Right atrium auricular region (tissue), 2 donors: ENCODE measurements around the gene SCAP. TPM values are rescaled to one million over a fixed set of nuclear protein-coding genes. Genes with fewer than 3 reads are reported as not detected.

Experiments used
- DNase-seq: peaks from one replicate; pipeline ENCODE4 v3.0.0-alpha.2; 2019; ENCODE audit warnings: low spot score
- H3K27ac ChIP-seq, 2 donors: fragments of 200-600 bp; sonication (generic); 1 replicate in 1 of 2; 2 replicates in 1 of 2; pipeline ENCODE4 v1.5.1; 2016 to 2019
- H3K27me3 ChIP-seq, 2 donors: fragments of 200-600 bp; sonication (generic); one replicate each; pipeline versions ENCODE4 v1.5.1 to v1.6.0; 2017 to 2019
- H3K36me3 ChIP-seq: fragments of 200-600 bp; sonication (generic); one replicate; pipeline ENCODE4 v1.5.1; 2016
- H3K4me1 ChIP-seq, 2 donors: fragments of 200-600 bp; sonication (generic); one replicate each; pipeline versions ENCODE4 v1.5.1 to v1.6.0; 2017 to 2019
- H3K4me3 ChIP-seq, 2 donors: fragments of 200-600 bp; sonication (generic); 1 replicate in 1 of 2; 2 replicates in 1 of 2; pipeline ENCODE4 v1.5.1; 2017 to 2019; ENCODE audit warnings: mild to moderate bottlenecking in 1 of 2, moderate library complexity in 1 of 2
- H3K9me3 ChIP-seq, 2 donors: fragments of 200-600 bp; sonication (generic); one replicate each; pipeline ENCODE4 v1.5.1; 2019
- CTCF ChIP-seq, 2 donors: fragments of 200-600 bp; sonication (generic); IDR thresholded peaks; one replicate each; pipeline ENCODE4 v1.5.1; 2019; ENCODE audit warnings: antibody characterized with exemption in 2 of 2
- total RNA-seq, 2 donors: library from RNA; depleted of rRNA; stranded (reverse); fragments of >200 nt; gene quantifications; one replicate each; pipeline ENCODE4 v1.1.0, GENCODE V29; 2016

Gene SCAP
- total RNA-seq, 2 donors from 2014 or later: 46.5 to 57.3 TPM

- Histone ChIP-seq H3K4me1 (no peaks in the 10 kb centered on the region), H3K4me3 (no peak overlapping the region), H3K36me3 (peaks cover 28% of the 10 kb centered on the region), H3K9me3 (no peaks in the 10 kb centered on the region), H3K27me3 (no peaks in the 10 kb centered on the region), H3K27ac (no peak overlapping the region)
- no peak for TF ChIP-seq CTCF (IDR thresholded peaks at IDR 0.05)
- DNase-seq: no peak
Observed at GRCh38 chr3:47432673-47433072, 43.1 kb downstream of the SCAP start.

GRCh38 chr3:47431225-47431624 lies 44.5 kb downstream of the SCAP start:
- Histone ChIP-seq H3K36me3 (peaks cover 38% of the 10 kb centered on the region), H3K27me3 (no peaks in the 10 kb centered on the region), H3K4me1 (no peaks in the 10 kb centered on the region), H3K4me3 (no peak overlapping the region), H3K9me3 (no peaks in the 10 kb centered on the region), H3K27ac (no peak overlapping the region)
- TF ChIP-seq CTCF (IDR thresholded peaks at IDR 0.05): no peak
- no peak for DNase-seq

- H3K27me3 ChIP-seq: no peaks in the 10 kb centered on the region
- no peaks in the 10 kb centered on the region for H3K9me3 ChIP-seq
- H3K4me3 ChIP-seq: no peak overlapping the region
- peaks cover 44% of the 10 kb centered on the region for H3K36me3 ChIP-seq
- no peaks in the 10 kb centered on the region for H3K4me1 ChIP-seq
- no peak for TF ChIP-seq CTCF (IDR thresholded peaks at IDR 0.05)
- H3K27ac ChIP-seq: no peak overlapping the region
- no peak for DNase-seq
Observed at GRCh38 chr3:47430606-47431005, 45.1 kb downstream of the SCAP start.

GRCh38 chr3:47429476-47430270 lies 46.1 kb downstream of the SCAP start:
- H3K27me3 ChIP-seq: no peaks in the 10 kb centered on the region
- no peak overlapping the region for H3K4me3 ChIP-seq
- H3K9me3 ChIP-seq: no peaks in the 10 kb centered on the region
- TF ChIP-seq CTCF (IDR thresholded peaks at IDR 0.05): no peak
- no peak for DNase-seq
- H3K4me1 ChIP-seq: no peaks in the 10 kb centered on the region
- peaks cover 50% of the 10 kb centered on the region for H3K36me3 ChIP-seq
- no peak overlapping the region for H3K27ac ChIP-seq

- H3K4me3 ChIP-seq: no peak overlapping the region
- no peak for DNase-seq
- TF ChIP-seq CTCF (IDR thresholded peaks at IDR 0.05): no peak
- no peak overlapping the region for H3K27ac ChIP-seq
- H3K4me1 ChIP-seq: no peaks in the 10 kb centered on the region
- H3K9me3 ChIP-seq: no peaks in the 10 kb centered on the region
- H3K36me3 ChIP-seq: peaks cover 50% of the 10 kb centered on the region
- no peaks in the 10 kb centered on the region for H3K27me3 ChIP-seq
Observed at GRCh38 chr3:47428662-47429061, 47.1 kb downstream of the SCAP start.

- no peak for DNase-seq
- H3K36me3 ChIP-seq: peaks cover 48% of the 10 kb centered on the region
- no peak for TF ChIP-seq CTCF (IDR thresholded peaks at IDR 0.05)
- H3K4me3 ChIP-seq: no peak overlapping the region
- no peaks in the 10 kb centered on the region for H3K4me1 ChIP-seq
- H3K27me3 ChIP-seq: no peaks in the 10 kb centered on the region
- no peaks in the 10 kb centered on the region for H3K9me3 ChIP-seq
- H3K27ac ChIP-seq: no peak overlapping the region
Observed at GRCh38 chr3:47427866-47428265, 47.9 kb downstream of the SCAP start.
